GM12875 (cell line): Measurements from ENCODE around the gene SNX32.

ENCODE experiments used
- H3K4me3 ChIP-seq: one replicate; pipeline ENCODE4 v1.5.1; 2011; ENCODE audit warnings: low read depth, low read length, control low read depth
- TF ChIP-seq, protein P1 (sequence below): IDR thresholded peaks from 2 replicates; pipeline ENCODE4 v1.5.1; 2011; ENCODE audit warnings: low read depth, mild to moderate bottlenecking, control low read depth, inconsistent platforms, low read length, moderate library complexity, borderline replicate concordance; ENCODE audit not compliant: insufficient read depth

The SNX32 gene

DNA sequence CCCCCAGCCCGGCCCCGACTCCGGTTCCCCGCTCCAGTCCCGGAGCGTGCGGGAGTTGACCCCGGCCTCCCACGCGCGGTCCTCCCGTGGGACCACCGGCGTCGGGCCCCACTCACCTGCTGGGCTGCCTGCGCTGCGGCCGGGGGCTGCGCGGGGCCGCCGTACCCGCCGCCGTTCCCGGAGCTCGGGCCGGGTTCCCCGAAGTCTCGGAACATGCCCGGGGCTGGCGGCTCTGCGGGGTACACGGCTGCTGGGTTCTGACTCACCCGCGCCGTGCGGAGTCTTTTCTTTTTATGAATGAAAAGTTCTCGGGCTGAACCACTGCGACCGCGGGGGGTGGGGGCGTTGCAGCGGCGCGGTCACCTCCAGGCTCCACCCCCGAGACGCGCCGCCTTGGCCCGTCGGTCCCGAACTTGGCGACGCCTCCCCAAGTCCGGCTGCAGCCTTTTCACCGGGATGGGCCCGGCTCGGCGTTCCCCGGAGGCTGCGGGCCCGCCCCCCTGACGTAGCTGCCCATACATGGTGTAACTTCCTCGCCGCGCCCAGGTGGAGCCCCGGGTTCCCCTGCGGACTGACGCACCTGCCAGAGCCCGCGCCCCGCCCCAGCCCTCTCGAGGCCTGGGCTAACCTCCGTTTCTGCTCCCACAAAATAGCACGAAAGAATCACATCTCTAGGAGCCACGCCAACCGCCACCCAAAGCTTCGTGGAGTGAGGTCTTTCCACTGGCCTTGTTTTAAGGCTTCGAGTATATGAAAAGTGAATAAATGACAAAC lies 66.5 kb downstream of the SNX32 start, which contains the start of gene FOSL1:
FOSL1 (minus strand) TSS at position 264 of the 774 bp plus-strand sequence; CDS start at position 215, 49 bp downstream.
- peak within 1 kb of the TSS; percentile 53 for H3K4me3 ChIP-seq
- TF ChIP-seq, protein P1, sequence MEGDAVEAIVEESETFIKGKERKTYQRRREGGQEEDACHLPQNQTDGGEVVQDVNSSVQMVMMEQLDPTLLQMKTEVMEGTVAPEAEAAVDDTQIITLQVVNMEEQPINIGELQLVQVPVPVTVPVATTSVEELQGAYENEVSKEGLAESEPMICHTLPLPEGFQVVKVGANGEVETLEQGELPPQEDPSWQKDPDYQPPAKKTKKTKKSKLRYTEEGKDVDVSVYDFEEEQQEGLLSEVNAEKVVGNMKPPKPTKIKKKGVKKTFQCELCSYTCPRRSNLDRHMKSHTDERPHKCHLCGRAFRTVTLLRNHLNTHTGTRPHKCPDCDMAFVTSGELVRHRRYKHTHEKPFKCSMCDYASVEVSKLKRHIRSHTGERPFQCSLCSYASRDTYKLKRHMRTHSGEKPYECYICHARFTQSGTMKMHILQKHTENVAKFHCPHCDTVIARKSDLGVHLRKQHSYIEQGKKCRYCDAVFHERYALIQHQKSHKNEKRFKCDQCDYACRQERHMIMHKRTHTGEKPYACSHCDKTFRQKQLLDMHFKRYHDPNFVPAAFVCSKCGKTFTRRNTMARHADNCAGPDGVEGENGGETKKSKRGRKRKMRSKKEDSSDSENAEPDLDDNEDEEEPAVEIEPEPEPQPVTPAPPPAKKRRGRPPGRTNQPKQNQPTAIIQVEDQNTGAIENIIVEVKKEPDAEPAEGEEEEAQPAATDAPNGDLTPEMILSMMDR = no peak

DNA sequence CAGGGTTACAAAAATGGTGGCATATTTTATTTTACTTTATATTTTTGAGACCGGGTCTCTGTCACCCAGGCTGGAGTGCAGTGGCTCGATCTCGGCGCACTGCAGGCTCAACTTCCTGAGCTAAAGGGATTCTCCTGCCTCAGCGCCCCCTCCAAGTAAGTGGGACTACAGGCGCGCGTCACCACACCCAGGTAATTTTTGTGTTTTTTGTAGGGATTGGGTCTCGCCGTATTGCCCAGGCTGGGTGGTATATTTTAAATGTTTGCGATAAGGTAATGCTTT lies 67.1 kb downstream of the SNX32 start:
- H3K4me3 ChIP-seq = no peak overlapping the region
- TF ChIP-seq, protein P1 = no peak

DNA sequence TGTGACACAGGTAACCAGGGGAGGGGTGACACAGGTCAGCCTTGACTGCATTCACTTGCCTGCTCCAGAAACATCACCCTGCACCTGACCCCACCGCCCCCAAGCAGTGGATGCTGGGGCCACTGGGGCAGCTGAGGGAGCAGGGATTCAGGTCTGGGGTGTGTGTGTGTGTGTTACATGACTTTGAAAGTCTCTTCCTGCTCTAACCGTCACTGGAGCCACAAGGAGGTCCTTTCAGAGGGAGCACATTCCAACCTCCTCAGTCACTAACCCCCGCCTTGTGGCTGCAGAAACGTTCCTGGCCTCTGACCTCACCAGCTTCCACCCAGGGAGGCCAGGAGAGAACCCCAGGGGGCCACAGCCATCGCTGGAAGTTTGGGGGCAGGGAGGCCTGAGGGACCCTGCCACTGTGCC lies 69.3 kb downstream of the SNX32 start:
- H3K4me3 ChIP-seq = no peak overlapping the region
- TF ChIP-seq, protein P1 = no peak
